NAMALWA (cell line): ENCODE data around the gene VCL.
"Not testable (repeated sequence)": the region's sequence is repeated elsewhere in the genome, so short reads cannot be mapped to it uniquely, and the experiment has no call there.

Source experiments
- DNase-seq: peaks from one replicate; pipeline ENCODE4 v3.0.0-alpha.2; 2015; ENCODE audit warnings: low spot score

Gene VCL

GRCh38 chr10:73971636-73972354, 26.1 kb upstream of the VCL start:
- no peak for DNase-seq

- DNase-seq: no peak
These were observed 24.5 kb upstream of the VCL start for GRCh38 chr10:73973427-73973826.

GRCh38 chr10:73974309-73974946, 23.5 kb upstream of the VCL start:
- no peak for DNase-seq

GRCh38 chr10:73975388-73975787, 22.5 kb upstream of the VCL start:
- no peak for DNase-seq

GRCh38 chr10:73979141-73979808, 18.6 kb upstream of the VCL start:
- DNase-seq: no peak

- no peak for DNase-seq
These were observed 18.0 kb upstream of the VCL start for GRCh38 chr10:73979809-73980433.

GRCh38 chr10:73981812-73982211, 16.1 kb upstream of the VCL start:
- DNase-seq: no peak

GRCh38 chr10:73983096-73984047, 14.5 kb upstream of the VCL start:
- no peak for DNase-seq

- no peak for DNase-seq
These were observed 8.2 kb upstream of the VCL start for GRCh38 chr10:73989594-73990150.

- no peak for DNase-seq
These were observed 6.6 kb upstream of the VCL start for GRCh38 chr10:73991203-73991883.

GRCh38 chr10:73991884-73992245, 6.1 kb upstream of the VCL start:
- DNase-seq: peak; percentile 62

- no peak for DNase-seq
These were observed 4.8 kb upstream of the VCL start for GRCh38 chr10:73992899-73993788.

GRCh38 chr10:73995035-73995358, 2.9 kb upstream of the VCL start:
- DNase-seq: no peak

GRCh38 chr10:73997461-73997786, 492 bp upstream of the VCL start:
- peak; percentile 72 for DNase-seq

GRCh38 chr10:73998623-73998928, 660 bp downstream of the VCL start:
- DNase-seq: no peak

- no peak for DNase-seq
These were observed 1.2 kb downstream of the VCL start for GRCh38 chr10:73998929-73999691.

GRCh38 chr10:73999703-74000102, 1.8 kb downstream of the VCL start:
- DNase-seq: no peak

- not testable (repeated sequence) for DNase-seq
These were observed 2.3 kb downstream of the VCL start for GRCh38 chr10:74000244-74000643.

- no peak for DNase-seq
These were observed 3.2 kb downstream of the VCL start for GRCh38 chr10:74000892-74001669.
